HG02981 (cell line): ENCODE data around the gene WNT2B.

Experiments
- ATAC-seq: cut with Tn5 transposase; IDR thresholded peaks from one replicate; pipeline ENCODE4 v1.9.1; 2021; ENCODE audit warnings: mild to moderate bottlenecking, moderate library complexity; ENCODE audit not compliant: unreplicated experiment

Gene WNT2B

DNA sequence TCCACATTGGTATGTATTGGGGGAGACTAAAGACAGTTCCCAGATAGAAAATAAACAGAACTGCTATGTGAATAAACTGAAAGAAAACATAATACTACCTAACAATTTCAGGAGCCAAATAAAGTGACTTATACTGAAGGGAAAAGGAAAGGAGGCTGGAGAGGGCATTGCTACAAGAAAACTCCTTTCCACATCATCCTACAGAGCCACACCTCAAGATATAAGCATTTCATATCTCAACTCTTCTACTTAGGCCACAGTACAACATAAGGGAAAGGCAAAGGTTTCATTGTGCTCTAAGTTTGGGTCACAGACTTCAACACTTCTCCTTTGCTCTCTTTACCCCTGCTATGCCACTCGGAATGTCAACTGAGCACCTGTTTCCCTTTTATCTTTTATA lies 55.3 kb downstream of the WNT2B start:
- ATAC-seq, result no peak

DNA sequence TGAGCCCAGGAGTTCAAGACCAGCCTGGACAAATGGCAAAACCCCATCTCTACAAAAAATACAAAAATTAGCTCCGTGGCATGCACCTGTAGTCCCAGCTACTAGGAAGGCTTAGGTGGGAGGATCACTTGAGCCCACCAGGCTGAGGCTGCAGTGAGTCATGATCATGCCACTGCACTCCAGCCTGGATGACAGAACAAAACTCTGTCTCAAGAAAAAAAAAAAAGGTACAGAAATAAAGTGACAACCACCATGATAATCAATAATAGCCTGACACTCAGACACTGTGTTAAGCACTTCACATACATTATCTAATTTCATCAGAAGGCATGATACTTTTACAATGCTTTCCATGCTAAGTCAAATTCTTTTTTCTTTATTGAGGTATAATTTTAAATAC lies 57.0 kb downstream of the WNT2B start:
- ATAC-seq, result no peak

DNA sequence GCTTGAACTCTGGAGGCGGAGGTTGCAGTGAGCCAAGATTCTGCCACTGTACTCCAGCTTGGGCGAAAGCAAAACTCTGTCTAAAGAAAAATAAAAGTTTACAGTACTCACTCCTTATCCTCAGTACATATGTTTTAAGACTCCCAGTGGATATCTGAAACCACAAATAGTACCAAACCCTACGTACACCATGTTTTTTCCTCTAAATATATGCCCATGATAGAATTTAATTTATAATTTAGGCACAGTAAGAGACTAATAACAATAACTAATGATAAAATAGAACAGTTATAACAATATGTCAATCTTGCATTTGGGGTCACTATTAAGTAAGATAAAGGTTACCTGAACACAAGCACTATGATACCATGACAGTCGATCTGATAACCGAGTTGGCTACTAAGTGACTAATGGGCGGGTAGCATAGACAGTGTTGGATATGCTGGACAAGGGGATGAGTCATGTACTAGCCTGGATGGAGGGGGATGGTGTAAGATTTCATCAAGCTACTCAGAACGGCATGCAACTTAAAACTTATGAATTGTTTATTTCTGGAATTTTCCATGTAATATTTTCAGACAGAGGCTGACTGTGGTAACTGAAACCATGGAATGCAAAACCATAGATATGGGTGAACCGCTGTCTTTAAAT lies 66.5 kb downstream of the WNT2B start:
- ATAC-seq, result no peak

DNA sequence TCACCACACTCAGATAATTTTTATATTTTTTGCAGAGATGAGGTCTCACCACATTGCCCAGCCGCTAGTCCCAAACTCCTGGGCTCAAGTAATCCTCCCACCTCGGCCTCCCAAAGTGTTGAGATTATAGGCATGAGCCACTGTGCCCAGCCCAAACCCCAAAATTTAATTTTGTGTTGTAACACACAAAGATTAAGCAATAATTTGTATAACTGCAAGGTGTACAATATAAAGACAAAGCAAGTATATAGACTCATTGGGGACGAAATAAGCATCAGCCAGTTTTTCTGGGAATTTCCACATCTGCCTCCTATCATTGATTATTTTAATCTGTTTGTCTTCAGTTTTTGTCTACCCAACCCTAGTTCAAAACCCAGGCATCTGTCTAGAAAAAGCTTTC lies 67.5 kb downstream of the WNT2B start:
- no peak for ATAC-seq
